ENCODE results near the gene RNF115.
"Not testable (repeated sequence)": the region's sequence is repeated elsewhere in the genome, so short reads cannot be mapped to it uniquely, and the experiment has no call there.

RNF115 gene

DNA sequence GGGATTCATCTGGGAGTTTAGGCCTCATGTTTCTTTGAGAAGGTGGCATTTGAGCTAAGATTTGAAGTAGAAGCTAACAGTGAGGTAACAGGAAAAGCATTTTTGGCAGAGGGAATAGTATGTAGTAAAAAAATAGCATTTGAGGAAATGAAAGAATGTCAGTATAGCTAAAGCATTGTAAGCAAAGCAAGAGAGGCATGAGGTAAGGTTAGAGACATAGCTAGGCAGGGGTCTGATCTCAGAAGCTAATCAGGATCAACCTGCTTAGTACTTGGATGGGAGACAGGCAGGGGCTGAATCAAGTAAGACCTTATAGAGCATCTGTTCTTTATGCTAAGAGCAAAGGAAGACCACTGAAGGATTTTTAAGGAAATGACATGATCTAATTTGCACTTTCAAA, 4.1 kb upstream of the RNF115 start:
- DNase-seq (ENCODE audit: low read depth), result no peak

DNA sequence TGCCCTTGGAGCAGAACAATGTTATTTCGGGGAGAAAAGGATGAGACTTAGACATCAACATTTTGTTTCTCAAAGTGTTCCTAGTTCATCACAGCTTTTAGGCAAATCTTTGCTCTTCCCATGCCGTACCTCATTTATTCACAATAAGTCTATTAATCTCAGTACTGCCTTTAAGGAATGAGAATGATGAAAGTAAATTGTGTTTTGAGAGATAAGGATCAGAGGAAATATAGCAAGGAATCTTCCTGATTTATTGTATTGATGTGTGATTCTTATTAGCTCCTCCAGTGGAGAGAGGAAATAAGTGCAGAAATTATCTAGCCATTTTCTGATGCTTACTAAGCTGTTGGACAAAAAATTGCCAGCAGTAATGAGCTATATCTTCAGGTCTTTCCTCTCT, 2.1 kb upstream of the RNF115 start:
- no peak for DNase-seq (ENCODE audit: low read depth)

DNA sequence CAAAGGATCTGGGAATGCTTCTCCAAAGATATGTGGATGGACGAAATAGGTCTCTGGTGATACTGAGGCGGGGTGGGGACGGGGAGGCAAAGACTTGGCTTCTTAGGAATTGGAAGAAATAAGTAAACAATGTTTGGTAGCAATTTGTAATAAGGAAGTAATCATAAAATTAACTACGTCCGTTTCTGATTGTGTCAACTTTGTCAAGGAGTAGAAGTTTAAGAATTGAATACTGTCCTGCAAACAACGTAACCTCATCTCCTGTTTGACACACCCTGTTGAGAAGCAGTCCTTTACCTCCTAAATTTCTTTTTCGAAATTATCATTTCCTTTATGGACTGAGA, 576 bp upstream of the RNF115 start:
- DNase-seq (ENCODE audit: low read depth), result no peak

DNA sequence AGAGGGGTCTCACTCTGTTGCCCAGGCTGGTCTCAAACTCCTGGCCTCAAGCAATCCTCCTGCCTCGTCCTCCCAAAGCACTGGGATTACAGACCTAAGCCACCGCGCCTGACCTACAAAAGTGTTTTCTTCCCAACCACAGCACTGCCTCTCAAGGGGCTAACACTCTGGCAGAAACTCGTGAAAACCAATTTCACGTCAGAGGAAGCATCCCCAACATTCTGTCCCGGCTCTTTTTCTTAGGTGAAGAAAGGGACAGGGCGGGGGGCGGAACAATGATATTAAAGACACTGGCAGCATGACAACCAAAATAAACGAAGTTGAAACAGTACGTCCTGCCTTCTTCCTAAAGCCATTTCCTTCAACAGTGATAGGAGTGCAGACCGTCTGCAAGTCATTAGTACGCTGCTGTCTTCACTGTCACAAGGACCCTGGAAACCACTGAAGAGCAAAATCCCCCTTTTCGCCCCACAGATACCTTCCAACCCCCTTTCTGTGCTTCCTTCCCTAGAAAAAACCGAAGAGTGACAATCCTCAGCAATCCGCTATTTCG, 1.0 kb downstream of the RNF115 start:
- not testable (repeated sequence) for DNase-seq (ENCODE audit: low read depth)

DNA sequence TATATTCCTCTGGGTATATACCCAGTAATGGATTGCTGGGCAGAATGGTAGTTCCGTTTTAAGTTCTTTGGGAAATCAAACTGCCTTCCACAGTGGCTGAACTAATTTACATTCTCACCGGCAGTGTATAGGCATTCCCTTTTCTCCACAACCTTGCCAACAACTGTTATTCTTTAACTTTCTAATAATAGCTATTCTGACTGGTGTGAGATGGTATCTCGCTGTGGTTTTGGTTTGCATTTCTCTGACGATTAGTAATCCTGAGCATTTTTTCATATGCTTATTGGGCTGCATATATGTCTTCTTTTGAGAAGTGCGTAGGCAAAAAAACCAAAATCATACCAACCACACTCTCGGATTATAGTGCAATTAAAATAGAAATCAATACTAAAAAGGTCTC, 5.8 kb downstream of the RNF115 start:
- peak; percentile 73 for DNase-seq (ENCODE audit: low read depth)

DNA sequence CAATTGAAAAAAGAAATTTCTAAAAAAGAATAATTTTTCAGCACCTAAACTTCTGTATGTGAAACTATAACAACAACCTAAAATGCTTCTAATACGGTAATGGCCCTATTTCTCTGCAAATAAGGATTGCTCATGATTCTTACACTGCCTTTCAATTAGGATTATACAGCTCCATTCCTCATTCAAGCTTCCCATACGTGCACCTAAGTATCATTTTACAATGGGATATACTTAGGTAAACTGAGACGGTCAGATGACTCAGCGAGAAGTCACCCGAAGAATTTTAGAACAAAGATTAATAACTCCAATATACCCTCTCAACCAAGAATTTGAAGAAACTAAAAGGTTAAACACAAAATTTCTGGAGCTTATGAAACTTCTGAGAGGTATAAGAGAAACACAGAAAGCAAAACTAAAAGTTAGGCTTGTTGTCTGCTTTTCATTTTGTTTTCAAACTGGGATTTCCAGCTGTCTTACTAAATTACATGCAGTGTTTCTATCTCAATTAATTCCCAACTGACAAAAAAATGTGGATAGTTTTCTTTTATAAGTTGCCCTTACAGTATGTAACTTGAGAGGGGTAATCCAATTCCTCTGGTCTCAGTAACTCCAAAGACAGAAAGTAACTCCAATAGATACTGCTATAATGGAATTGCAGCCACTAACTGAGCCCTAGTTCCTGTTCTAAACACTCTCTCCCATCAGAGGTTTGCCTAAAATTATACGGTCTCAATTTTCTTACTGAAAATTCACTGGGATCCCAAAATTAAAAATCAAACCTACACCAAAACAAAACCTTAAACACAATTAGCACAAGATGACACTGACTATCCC, 10.7 kb downstream of the RNF115 start:
- DNase-seq (ENCODE audit: low read depth), result not testable (repeated sequence)

DNA sequence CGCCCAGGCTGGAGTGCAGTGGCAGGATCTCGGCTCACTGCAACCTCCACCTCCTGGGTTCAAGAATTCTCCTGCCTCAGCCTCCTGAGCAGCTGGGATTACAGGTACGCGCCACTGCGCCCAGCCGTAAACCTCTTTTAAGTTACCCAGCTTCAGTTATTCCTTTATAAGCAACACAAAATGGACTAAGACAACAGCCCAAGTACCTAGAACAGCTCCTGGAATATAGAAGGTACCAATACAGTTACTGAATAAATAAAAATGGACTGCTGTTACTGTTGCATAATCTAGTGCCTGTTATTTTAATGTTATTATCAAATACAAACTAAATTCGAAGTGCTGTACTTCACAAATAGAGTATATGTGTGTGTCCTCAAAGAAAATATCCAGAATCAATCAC, 17.1 kb downstream of the RNF115 start:
- no peak for DNase-seq (ENCODE audit: low read depth)

DNA sequence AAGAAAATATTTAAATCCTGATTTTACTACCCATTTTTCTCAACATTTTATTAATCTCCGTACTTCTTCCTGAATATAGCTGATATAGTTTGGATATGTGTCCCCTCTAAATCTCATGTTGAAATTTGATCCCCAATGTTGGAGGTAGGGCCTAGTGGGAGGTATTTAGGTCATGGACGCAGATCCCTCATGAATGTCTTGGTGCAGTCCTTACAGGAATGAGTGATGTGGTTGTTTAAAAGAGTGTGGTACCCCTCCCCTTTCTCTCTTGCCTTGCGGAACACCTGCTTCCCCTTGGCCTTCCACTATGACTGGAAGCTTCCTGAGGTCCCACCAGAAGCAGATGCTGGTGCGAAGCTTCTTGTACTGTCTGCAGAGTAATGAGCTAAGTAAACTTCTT, 17.5 kb downstream of the RNF115 start:
- no peak for DNase-seq (ENCODE audit: low read depth)

DNA sequence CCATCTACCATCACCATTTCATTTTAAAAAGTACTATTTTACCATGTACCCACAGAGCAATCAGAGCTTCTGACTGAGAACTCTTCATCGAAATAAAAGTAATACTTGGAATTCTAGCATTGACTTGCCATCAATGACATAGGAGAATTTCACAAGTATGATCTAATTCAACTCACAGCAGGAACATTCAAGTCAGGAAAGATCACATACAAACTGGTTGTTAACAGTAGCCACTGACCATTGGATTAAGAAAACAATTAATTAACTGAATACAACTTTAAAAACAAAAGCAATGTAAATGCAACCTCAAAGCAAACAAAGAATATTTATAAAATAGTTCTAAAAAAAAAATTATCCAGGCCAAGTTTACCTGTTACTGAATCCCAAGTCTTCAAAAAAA, 18.8 kb downstream of the RNF115 start:
- peak; percentile 32 for DNase-seq (ENCODE audit: low read depth)

DNA sequence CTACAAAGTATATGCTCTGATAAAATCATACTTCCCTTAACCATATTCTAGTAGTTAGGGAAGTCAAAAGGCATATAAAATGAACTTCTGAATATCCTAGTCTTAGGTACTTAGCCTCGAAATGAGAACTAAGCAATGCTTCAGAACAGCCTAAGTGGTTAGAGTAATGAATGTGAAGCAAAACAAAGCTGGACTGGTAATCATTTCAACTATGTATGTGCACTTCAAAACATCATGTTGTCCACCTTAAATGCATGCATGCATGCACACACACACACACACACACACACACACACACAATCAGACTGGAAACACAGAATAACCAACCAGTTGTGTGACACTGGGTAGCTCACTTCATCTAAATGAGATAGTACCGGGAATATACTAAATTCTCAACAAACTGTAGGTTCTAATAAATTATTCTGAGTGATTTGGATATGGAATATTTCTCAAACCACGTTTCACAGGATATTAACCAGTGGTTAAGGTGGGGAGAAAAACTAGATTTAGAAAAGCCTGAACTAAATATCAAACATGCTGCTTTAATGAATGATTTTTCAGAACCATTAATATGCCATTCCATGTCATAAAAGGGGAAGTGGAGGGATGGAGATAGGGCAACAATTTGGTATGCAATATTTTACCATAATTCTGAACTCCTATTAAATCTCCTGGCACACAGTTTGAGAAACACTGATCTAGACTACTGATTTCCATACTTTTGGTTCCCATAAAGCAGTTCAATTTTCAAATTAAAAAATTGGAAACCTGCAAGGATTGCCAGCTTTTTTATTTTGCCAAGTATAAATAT, 19.5 kb downstream of the RNF115 start:
- DNase-seq (ENCODE audit: low read depth), result no peak

DNA sequence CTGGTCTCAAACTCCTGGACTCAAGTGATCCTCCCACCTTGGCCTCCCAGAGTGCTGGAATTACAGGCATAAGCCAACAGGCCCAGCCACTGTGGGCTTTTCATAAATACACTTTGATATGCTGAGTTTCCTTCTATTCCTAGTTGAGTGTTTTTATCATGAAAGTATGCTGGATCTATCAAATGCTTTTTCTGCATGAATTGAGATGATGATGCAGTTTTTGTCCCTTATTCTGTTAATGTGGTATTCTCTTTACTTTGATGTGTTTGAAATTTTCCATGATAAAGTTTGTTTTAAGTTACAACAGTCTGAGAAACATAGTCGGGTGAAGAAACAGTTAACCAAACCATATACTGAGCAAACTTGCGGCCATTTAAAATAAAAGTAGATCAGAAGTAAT, 24.1 kb downstream of the RNF115 start:
- peak; percentile 17 for DNase-seq (ENCODE audit: low read depth)

DNA sequence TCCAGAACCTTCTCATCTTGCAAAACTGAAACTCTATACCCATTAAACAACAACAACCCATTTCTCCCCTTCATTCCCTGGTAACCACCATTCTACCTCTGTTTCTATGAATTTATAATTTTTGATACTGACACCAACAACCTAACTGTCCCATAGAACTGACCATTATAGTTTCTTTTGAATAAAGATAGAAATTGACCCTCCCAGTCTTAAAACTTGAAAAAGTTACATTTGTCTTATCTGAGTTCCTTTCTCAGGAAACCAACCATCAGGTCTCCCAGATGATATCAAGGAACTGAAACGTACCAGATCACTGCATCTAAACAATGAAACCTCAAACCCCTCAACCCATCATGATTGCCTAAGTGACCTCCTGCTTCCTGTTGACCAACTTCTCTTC, 27.1 kb downstream of the RNF115 start:
- DNase-seq (ENCODE audit: low read depth), result no peak

DNA sequence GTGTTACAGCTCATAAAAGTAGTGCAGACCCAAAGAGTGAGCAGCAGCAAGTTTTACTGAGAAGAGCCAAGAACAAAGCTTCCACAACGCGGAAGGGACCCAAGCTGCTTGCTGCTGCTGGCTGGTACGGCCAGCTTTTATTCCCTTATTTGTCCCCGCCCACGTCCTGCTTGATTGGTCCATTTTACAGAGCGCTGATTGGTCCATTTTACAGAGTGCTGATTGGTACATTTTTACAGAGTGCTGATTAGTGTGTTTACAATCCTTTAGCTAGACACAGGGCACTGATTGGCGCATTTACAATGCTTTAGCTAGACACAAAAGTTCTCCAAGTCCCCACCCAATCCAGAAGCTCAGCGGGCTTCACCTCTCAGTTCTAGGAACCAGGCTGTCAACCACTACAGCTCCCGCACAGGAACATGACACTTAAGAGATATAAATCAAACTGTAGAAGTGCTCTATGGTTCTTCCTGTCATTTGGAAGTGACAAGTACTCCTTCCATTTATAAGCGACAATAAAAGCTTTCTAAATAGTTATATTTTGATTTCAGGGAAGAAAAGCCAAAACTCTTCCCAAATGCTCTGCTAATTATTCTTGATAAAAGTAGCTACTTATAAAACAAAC, 28.5 kb downstream of the RNF115 start:
- DNase-seq (ENCODE audit: low read depth), result no peak

DNA sequence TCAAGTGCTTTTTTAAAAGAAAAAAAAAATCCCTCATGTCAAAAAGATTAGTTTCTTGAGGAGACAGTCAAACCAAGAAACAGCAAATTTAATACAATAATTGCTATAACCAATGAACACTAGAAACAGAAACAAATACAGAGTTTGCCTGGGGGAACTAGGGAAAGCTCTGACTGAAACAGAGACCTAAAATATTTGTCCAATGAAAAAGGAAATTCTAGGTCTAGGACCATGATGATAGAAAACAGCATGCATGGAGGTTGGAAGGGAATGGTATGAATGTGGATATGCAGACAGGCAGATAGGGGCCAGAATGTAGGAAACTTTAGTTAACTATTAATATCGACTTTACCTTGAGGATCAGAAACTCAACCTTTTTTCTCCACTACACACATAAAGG, 31.4 kb downstream of the RNF115 start:
- DNase-seq (ENCODE audit: low read depth), result no peak

DNA sequence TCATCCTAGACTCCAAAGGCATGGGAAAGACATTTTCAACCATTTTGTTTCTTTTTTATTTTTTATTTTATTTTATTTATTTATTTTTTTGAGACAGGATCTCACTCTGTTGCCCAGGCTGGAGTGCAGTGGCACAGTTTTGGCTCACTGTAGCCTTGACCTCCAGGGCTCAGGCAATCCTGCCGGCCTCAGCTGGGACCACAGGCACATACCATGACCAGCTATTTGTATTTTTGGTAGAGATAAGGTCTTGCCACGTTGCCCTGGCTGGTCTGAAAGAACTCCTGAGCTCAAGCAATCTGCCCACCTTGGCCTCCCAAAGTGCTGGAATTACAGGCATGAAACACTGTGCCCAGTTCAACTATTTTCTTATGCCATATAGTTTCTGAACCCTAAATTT, 32.0 kb downstream of the RNF115 start:
- DNase-seq (ENCODE audit: low read depth), result not testable (repeated sequence)

DNA sequence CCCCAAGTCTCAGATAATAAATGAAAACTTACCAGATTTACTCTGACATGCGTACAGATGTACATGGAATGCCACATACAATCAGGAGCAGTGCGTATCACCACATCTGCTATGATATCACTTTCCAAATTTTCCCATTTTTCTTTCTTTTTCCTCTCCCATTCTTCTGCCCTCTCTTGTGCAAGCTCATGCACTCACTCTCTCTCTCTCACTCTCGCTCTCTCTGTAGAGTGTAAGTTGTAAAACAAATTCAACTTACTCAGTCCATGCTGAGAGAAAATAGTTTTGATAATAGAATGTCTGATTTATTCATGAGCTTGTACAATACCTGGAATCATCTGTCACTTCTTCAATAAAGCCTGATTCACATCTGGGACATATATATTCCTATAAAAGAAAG, 35.3 kb downstream of the RNF115 start:
- no peak for DNase-seq (ENCODE audit: low read depth)

DNA sequence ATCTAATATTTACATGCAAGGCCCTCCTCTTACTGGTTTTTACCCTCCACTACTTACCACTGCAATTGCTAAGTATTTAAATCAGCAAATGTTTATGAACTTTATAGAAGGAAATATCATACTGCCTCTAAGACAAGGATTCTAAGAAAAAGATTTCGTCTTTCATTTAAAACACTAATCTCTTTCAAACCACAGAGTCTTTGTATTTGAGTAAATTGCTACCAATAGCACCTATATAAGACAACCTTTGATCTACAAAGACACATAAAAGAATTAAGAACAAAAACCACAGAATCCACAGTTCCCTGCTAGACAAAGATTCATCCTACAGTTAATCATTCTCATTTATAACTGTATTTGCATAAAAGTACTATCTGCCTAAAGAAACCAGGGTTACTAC, 37.6 kb downstream of the RNF115 start:
- DNase-seq (ENCODE audit: low read depth), result no peak

DNA sequence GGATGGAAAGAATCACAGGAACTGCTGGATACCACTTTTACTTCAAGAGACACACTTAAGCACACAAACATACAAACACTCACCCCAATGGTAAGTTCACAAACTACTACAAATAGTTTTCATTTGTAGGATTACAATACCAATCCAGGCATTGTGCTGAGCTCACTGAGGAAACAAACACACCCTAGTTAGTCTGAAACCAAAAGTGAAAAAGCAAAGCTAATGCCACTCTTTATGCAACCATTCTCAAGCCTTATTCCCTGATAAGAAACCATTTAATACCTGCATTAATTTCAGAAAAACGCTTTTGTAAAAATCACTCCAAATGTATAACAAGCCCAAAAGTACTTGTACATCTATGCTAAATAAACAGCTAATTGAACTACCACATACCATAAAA, 38.3 kb downstream of the RNF115 start:
- no peak for DNase-seq (ENCODE audit: low read depth)

DNA sequence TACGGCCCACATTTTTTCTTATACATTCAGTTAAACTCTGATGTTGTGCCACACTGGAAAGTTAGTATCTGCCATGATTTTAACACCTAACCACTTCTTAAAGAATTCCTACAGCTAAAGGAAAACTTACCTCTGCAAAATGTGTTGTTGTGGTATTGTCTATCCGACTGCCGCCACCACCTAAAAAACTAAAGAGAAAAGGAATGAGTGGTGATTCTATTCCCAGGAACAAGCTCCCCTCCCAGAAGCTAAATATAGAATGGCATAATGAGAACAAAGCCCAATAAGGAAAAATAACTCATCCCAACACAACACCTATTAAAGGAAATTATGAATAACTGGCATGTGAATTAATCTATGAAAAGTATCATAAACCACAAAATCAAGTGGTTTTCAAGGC, 39.5 kb downstream of the RNF115 start:
- DNase-seq (ENCODE audit: low read depth), result no peak

DNA sequence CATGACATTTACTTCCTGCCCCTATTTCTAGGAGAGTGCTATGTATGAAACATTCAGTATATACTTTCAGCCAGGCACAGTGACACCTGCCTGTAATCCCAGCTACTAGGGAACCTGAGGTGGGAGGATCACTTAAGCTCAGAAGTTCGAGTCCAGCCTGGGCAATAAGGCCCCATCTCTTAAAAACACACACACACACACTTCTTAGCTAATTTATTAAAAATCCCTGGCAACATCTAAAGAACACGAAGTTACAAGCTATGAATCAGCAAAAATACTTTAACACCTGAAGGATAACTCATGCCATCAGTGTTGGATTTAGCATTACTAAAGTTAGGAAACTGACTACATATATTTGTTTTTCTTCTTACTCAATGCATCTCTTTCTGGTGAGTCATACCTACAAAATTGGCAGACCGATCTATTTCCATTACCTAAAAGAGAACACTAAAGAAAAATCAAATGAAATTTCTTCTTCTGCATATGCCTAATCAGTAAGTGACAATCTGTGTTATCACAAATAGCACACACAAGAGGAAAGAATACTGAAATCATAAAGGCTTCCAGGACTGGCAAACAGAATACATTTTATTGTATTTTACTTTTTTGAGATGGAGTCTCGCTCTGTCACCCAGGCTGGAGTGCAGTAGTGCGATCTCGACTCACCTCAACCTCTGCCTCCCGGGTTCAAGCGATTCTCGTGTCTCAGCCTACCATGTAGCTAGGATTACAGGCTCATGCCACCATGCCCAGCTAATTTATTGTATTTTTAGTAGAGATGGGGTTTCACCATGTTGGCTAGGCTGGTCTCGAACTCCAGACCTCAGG, 41.4 kb downstream of the RNF115 start:
- DNase-seq (ENCODE audit: low read depth), result peak; percentile 90

DNA sequence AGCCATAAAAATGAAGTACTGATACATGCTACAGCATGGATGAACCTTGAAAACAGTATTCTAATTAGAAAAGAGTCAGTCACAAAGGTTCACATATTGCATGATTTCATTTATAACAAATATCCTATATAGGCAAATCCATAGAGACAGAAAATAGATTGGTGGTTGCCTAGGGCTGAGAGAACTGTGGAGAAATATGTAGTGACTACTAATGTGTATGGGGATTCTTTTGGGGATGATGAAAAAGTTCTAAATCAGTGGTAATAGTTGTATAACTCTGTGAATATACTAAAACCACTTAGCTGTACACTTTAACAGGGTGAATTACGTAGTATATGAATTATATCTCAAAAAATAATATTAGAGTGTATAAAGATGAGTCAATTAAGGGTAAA, 45.8 kb downstream of the RNF115 start:
- DNase-seq (ENCODE audit: low read depth), result peak; percentile 10
